Skeletal muscle tissue (tissue), 4 donors: Measurements from ENCODE around the gene NUP214. TPM values are rescaled to one million over a fixed set of nuclear protein-coding genes. Genes with fewer than 3 reads are reported as not detected.

Experiments used
- H3K27ac ChIP-seq: one replicate; pipeline ENCODE4 v1.7.0; 2013; ENCODE audit warnings: mild to moderate bottlenecking, low read depth, low read length, inconsistent platforms
- H3K27me3 ChIP-seq, 3 donors: one replicate each; pipeline ENCODE4 v1.7.0; 2013; ENCODE audit warnings: low read length in 3 of 3; ENCODE audit not compliant: control insufficient read depth in 3 of 3, insufficient read depth in 3 of 3
- H3K36me3 ChIP-seq, 3 donors: one replicate each; pipeline ENCODE4 v1.7.0; 2013; ENCODE audit warnings: low read length in 3 of 3; ENCODE audit not compliant: control insufficient read depth in 3 of 3, insufficient read depth in 3 of 3
- H3K4me1 ChIP-seq, 3 donors: one replicate each; pipeline ENCODE4 v1.7.0; 2013; ENCODE audit warnings: low read length in 3 of 3, mild to moderate bottlenecking in 3 of 3; ENCODE audit not compliant: control insufficient read depth in 3 of 3, insufficient read depth in 3 of 3
- H3K4me3 ChIP-seq, 3 donors: one replicate each; pipeline ENCODE4 v1.7.0; 2013; ENCODE audit warnings: low read length in 3 of 3
- H3K9ac ChIP-seq, 3 donors: one replicate each; pipeline ENCODE4 v1.7.0; 2013; ENCODE audit warnings: low read length in 3 of 3, mild to moderate bottlenecking in 3 of 3, moderate library complexity in 2 of 3, low read depth in 1 of 3
- H3K9me3 ChIP-seq, 3 donors: one replicate each; pipeline ENCODE4 v1.7.0; 2013; ENCODE audit warnings: low read length in 3 of 3; ENCODE audit not compliant: control insufficient read depth in 3 of 3
- total RNA-seq: library from RNA; depleted of rRNA; stranded (reverse); fragments of >200 nt; gene quantifications from one replicate; pipeline ENCODE4 v1.2.3, GENCODE V29; 2014
- donor health status: Osteomylitis.

Gene NUP214
- 20.9 TPM for total RNA-seq

DNA sequence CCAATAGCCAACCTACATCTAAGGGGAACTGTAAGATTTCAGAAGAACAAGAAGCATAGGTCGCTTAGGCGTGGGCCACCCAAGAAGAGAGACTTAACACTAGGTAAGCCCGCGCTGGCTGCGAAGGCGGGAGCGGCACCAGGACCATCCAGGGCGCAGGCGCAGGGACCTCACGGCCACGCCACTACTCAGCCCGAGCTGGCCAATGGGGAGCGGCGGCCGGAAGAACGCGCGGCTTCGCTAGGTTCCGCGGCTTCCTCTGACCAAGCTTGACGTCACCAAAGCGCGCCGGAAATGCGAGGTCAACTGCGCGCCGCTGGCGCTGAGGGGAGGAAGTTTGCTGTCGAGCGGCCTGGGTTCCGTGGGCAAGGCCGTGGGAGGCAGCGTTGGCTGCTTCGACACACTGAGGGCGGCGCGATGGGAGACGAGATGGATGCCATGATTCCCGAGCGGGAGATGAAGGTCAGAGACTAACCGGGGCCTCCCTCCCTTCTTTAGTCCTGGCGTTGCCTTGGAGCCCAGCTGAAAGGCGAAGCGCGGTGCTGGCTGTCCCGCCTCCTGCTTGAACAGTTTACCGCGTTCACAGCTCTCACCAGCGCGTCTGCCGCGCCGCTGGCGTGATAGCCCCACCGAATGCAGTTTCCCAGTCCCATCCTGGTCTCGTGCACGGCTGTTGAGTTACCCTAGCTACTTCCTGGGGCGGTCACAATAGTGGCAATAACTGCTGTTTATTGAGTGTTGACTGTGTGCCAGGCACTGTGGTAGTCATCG, at the start of gene NUP214:
Gene NUP214 (plus strand): TSS at position 299 of the 771 bp plus-strand sequence. CDS start 119 bp downstream, at position 418.
- no peaks in the 10 kb centered on the region for H3K27me3 ChIP-seq
- H3K4me3 ChIP-seq, result peak within 1 kb of the TSS; percentile 99 to 100 (median 100)
- H3K9ac ChIP-seq, result peak within 1 kb of the TSS; percentile 98 to 100 (median 100)
- peaks cover 15 to 27% (median 21%) of the 10 kb centered on the region in 3 donors for H3K4me1 ChIP-seq
- peak within 1 kb of the TSS; percentile 85 for H3K27ac ChIP-seq
- no peaks in the 10 kb centered on the region for H3K9me3 ChIP-seq
- H3K36me3 ChIP-seq, result peaks cover 25 to 35% (median 30%) of the 10 kb centered on the region in 3 donors

DNA sequence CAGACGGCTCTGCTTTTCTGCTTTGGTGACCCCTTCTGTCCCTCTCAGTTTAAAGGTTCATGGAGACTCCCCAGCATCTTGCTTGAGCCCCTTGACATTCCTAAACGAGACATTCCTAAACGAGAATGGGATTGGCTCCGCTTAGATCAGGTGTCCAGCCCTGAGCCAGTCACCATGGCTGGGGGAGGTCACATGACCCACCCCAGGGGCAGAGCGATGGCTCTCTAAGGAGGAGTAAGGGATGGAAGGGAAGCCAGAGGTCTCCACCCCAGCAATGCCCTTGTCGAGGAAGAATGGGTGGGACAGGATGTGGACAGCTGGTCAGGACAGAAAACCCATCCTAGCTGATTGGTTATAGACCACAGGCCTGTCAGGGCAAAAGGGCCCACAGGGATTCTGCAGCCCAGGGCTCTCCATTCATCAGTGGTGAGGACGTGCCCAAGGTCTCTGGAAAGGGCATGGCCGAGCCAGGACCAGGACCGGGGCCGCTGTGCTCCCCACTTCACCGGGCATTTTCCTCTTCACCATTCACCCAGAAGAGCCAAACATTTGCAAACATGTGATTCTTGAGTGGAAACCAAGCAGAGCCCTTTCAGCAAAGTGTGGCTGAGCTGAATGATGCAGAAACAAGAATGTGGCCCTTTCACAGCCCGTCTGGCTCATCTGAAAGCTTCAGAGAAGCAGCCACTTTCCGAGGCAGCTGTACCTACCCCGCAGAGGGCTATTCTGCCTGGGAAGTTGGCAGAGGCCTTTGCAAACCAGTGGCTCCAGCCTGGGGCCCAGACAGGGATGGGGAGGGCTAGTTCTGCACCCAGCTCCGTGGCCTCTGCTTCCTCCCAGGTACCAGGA, 48.8 kb upstream of the NUP214 start:
- no peak overlapping the region for H3K4me3 ChIP-seq
- no peak overlapping the region for H3K27ac ChIP-seq
- H3K9ac ChIP-seq, result no peak overlapping the region
- H3K27me3 ChIP-seq, result peaks cover 0 to 12% (median 5%) of the 10 kb centered on the region in 3 donors
- H3K9me3 ChIP-seq, result no peaks in the 10 kb centered on the region
- peaks cover 2 to 10% (median 3%) of the 10 kb centered on the region in 3 donors for H3K4me1 ChIP-seq
- no peaks in the 10 kb centered on the region for H3K36me3 ChIP-seq

DNA sequence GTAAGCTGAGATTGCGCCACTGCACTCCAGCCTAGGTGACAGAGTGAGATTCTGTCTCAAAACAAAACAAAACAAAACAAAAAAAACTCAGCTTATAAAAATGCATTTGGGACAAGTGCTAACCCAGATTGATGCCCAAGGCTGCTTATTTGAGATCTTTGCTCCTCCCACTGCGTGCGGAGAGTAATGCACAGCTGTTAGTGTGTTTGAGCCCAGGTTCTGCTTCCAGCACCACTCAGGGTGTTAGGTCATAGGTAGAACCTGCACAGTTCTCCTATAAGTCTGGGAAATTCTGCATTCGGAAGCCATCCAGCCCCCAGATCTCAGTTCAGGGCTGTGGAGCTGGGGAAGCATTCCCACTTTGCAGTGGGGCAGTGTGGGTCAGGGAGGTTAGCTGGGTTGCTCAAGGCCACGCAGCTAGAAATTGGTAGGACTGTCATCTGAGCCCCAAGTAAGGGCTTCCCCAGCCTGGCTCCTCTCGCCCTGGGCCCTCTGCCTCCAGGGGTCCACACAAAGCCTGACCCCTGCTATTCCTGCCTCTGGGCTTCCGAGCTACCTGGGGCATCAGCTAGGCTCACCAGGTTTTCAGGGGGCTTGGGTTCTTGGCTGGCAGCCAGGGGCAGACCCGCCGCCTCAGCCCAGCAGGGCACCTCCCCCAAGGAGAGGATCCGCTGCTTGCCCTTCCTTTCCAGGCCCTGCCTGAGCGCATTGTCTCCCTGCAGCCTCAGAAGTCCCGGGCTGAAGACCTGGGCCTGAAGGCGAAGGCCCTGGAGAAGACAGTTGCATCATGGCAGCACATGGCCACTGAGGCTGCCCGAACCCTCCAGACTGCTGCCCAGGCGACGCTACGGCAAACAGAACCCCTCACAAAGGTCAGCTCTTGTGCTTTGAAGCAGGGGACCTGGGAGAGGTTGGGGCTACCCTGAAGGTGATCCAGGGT, 46.7 kb upstream of the NUP214 start:
- Histone ChIP-seq H3K4me3 (no peak overlapping the region), H3K9me3 (no peaks in the 10 kb centered on the region), H3K27me3 (peaks cover 0 to 7% (median 5%) of the 10 kb centered on the region in 3 donors), H3K36me3 (no peaks in the 10 kb centered on the region), H3K27ac (no peak overlapping the region), H3K4me1 (no peaks in the 10 kb centered on the region), H3K9ac (no peak overlapping the region)

DNA sequence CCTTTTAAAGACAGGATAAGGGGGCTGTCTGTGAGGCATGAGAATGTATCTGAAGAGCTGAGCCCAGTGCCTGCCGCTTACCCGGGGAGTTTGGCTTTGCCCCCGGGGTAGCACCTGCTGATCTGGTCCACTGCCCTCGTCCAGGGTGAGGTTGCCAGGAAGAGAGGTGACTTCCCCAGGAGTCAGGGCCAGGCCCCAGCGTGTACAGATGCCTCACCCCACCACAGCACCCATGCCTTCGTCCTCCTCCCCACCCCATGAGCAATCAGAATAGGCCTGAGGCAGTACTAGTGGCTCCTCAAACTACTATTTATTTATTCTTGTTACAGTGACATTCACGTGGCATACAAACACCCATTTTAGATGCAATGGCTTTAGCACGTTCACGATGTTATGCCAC, 44.8 kb upstream of the NUP214 start:
- Histone ChIP-seq H3K27me3 (peaks cover 0 to 13% (median 8%) of the 10 kb centered on the region in 3 donors), H3K9ac (no peak overlapping the region), H3K4me3 (no peak overlapping the region), H3K36me3 (no peaks in the 10 kb centered on the region), H3K9me3 (no peaks in the 10 kb centered on the region), H3K4me1 (no peaks in the 10 kb centered on the region), H3K27ac (no peak overlapping the region)

DNA sequence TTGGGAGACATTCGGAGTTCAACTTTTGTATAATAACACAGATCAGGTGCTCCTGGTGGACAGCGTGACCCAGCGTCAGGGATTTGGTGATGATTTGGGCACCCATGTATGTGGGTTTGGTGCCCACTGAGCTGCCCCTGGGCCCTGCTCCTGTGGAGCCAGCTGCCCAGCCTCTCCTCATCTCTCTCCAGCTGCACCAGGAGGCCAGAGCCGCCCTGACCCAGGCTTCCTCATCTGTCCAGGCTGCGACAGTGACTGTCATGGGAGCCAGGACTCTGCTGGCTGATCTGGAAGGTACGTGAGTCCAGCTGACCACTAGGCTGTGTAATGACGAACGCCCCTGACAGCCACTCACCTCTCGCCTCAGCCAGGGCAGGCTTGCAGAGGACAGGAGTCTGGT, 43.5 kb upstream of the NUP214 start:
- H3K9ac ChIP-seq, result no peak overlapping the region
- H3K27ac ChIP-seq, result no peak overlapping the region
- no peak overlapping the region for H3K4me3 ChIP-seq
- H3K4me1 ChIP-seq, result no peaks in the 10 kb centered on the region
- H3K36me3 ChIP-seq, result no peaks in the 10 kb centered on the region
- peaks cover 0 to 10% (median 8%) of the 10 kb centered on the region in 3 donors for H3K27me3 ChIP-seq
- no peaks in the 10 kb centered on the region for H3K9me3 ChIP-seq

DNA sequence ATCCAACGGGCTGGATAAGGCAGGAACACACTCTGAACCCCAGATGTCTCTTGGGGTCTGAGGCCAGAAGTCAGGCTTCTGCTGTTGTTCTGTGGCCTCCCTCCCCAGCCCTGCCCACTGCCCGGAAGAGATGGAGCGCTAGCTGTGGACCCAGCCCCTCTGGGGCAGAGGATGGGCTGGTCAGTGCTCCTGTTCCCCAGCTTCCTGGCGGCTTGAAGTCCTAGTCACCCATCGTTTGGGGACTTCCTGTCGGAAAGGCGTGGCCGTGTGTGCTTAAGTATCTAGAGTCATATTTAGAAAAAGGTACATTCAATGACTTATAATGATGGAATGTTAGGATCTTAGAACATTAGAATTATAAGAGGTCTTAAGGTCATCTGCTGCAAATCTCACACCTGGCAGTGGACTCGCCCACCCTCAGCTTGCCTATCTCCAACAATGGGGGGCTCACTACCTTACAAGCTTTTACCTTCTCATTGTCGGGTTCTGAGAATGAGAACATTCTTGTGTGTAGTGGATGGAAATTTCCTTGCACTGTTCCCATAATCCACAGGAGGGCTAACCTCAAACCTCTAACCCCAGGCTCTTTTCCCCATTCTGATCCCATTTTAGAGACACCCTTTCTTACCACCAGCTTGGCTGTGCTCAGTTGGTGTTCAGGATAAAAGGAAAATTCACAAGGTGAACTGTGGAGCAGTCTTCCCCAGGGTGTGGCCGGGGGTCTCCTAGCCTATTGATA, 42.4 kb upstream of the NUP214 start:
- H3K9ac ChIP-seq, result no peak overlapping the region
- H3K4me1 ChIP-seq, result no peaks in the 10 kb centered on the region
- H3K9me3 ChIP-seq, result no peaks in the 10 kb centered on the region
- H3K4me3 ChIP-seq, result no peak overlapping the region
- H3K27me3 ChIP-seq, result peaks cover 0 to 13% (median 10%) of the 10 kb centered on the region in 3 donors
- H3K36me3 ChIP-seq, result no peaks in the 10 kb centered on the region
- no peak overlapping the region for H3K27ac ChIP-seq

DNA sequence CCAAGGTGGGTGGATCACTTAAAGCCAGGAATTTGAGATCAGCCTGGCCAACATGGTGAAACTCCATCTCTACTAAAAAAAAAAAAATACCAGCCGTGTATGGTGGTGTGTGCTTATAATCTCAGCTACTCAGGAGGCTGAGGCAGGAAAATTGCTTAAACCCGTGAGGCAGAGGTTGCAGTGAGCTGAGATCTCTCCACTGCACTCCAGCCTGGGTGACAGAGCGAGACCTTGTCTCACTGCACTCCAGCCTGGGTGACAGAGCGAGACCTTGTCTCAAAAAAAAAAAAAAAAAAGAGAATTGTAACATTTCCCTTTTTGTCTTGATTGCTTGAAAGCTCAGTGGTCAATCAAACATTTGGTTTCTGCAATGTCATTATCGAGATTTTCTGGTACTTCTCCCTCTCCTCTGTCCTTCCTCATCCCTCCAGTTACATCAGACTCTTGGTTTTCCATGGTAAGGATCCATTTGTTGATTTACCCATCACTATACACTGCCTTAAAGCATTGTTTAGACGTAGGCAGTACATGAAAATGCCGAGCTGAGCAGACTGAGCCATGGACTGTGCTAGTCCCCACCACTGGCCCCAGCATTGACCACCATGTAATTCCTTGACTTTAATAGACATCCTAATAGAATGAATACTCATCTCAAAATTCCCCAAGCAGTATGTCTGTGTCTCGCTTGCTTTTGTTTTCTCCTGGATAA, 40.6 kb upstream of the NUP214 start:
- Histone ChIP-seq H3K9me3 (no peaks in the 10 kb centered on the region), H3K9ac (no peak overlapping the region), H3K4me3 (no peak overlapping the region), H3K27me3 (peaks cover 0 to 13% (median 5%) of the 10 kb centered on the region in 3 donors), H3K27ac (no peak overlapping the region), H3K4me1 (no peaks in the 10 kb centered on the region), H3K36me3 (no peaks in the 10 kb centered on the region)

DNA sequence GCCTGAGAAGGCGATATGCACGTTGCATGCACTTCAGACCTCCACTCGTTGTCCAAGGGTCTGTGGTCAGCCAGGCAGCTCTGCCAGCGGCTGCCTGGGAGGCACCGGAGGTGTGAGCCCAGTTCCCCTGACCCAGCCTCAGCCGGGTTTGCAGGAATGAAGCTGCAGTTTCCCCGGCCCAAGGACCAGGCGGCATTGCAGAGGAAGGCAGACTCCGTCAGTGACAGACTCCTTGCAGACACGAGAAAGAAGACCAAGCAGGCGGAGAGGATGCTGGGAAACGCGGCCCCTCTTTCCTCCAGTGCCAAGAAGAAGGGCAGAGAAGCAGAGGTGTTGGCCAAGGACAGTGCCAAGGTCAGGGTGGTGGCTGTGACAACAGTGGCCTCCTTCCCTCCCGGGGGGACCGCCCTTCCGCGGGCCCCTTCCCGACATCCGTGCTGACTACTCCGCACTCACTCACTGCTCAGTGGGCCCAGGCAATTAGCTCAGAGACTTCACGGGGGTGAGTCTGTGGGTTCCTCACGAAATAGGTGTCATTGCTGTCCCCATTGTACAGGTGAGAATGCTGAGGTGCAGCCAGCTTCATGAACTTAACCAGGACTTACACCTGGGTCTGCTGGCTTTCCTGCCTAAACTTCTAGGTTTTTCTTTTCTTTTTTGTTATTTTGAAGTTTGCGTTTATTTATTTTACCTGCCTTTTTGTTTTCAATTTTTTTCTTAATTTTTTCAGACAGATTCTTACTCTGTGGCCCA, 39.8 kb upstream of the NUP214 start:
- H3K9ac ChIP-seq, result no peak overlapping the region
- no peak overlapping the region for H3K4me3 ChIP-seq
- H3K27me3 ChIP-seq, result peaks cover 0 to 13% (median 5%) of the 10 kb centered on the region in 3 donors
- H3K27ac ChIP-seq, result no peak overlapping the region
- no peaks in the 10 kb centered on the region for H3K36me3 ChIP-seq
- H3K4me1 ChIP-seq, result no peaks in the 10 kb centered on the region
- no peaks in the 10 kb centered on the region for H3K9me3 ChIP-seq
